ENCODE measurements around the gene RPUSD4. TPM values are rescaled to one million over a fixed set of nuclear protein-coding genes. Genes with fewer than 3 reads are reported as not detected.

Gene RPUSD4
- total and polyA plus RNA-seq, 9 of the 15 experiments (the other 6 are each of a cell fraction or from before 2014, with no cell fraction given), result 27.4 to 56.2 (median 44.6) TPM

DNA sequence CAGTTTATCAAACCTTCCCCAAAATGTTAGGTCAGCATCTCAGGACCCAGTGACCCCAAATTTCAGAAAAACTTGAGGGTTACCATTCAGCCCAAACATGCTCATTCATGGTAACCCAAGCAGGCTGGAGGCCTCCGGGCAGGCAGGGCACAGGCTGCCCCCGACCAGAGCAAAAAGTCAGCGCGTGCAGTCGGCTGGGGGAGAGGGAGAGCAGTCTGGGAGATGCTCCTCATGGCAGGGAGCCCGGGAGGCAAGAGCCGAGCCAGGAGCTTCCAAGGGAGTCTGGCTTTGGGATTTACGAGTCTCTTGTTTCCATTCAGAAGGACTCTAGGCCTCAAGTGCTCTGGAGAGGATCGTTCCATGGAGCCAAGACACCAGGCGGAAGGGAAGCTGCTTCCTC lies 45.7 kb downstream of the RPUSD4 start (continued):
- TF ChIP-seq, protein P1, sequence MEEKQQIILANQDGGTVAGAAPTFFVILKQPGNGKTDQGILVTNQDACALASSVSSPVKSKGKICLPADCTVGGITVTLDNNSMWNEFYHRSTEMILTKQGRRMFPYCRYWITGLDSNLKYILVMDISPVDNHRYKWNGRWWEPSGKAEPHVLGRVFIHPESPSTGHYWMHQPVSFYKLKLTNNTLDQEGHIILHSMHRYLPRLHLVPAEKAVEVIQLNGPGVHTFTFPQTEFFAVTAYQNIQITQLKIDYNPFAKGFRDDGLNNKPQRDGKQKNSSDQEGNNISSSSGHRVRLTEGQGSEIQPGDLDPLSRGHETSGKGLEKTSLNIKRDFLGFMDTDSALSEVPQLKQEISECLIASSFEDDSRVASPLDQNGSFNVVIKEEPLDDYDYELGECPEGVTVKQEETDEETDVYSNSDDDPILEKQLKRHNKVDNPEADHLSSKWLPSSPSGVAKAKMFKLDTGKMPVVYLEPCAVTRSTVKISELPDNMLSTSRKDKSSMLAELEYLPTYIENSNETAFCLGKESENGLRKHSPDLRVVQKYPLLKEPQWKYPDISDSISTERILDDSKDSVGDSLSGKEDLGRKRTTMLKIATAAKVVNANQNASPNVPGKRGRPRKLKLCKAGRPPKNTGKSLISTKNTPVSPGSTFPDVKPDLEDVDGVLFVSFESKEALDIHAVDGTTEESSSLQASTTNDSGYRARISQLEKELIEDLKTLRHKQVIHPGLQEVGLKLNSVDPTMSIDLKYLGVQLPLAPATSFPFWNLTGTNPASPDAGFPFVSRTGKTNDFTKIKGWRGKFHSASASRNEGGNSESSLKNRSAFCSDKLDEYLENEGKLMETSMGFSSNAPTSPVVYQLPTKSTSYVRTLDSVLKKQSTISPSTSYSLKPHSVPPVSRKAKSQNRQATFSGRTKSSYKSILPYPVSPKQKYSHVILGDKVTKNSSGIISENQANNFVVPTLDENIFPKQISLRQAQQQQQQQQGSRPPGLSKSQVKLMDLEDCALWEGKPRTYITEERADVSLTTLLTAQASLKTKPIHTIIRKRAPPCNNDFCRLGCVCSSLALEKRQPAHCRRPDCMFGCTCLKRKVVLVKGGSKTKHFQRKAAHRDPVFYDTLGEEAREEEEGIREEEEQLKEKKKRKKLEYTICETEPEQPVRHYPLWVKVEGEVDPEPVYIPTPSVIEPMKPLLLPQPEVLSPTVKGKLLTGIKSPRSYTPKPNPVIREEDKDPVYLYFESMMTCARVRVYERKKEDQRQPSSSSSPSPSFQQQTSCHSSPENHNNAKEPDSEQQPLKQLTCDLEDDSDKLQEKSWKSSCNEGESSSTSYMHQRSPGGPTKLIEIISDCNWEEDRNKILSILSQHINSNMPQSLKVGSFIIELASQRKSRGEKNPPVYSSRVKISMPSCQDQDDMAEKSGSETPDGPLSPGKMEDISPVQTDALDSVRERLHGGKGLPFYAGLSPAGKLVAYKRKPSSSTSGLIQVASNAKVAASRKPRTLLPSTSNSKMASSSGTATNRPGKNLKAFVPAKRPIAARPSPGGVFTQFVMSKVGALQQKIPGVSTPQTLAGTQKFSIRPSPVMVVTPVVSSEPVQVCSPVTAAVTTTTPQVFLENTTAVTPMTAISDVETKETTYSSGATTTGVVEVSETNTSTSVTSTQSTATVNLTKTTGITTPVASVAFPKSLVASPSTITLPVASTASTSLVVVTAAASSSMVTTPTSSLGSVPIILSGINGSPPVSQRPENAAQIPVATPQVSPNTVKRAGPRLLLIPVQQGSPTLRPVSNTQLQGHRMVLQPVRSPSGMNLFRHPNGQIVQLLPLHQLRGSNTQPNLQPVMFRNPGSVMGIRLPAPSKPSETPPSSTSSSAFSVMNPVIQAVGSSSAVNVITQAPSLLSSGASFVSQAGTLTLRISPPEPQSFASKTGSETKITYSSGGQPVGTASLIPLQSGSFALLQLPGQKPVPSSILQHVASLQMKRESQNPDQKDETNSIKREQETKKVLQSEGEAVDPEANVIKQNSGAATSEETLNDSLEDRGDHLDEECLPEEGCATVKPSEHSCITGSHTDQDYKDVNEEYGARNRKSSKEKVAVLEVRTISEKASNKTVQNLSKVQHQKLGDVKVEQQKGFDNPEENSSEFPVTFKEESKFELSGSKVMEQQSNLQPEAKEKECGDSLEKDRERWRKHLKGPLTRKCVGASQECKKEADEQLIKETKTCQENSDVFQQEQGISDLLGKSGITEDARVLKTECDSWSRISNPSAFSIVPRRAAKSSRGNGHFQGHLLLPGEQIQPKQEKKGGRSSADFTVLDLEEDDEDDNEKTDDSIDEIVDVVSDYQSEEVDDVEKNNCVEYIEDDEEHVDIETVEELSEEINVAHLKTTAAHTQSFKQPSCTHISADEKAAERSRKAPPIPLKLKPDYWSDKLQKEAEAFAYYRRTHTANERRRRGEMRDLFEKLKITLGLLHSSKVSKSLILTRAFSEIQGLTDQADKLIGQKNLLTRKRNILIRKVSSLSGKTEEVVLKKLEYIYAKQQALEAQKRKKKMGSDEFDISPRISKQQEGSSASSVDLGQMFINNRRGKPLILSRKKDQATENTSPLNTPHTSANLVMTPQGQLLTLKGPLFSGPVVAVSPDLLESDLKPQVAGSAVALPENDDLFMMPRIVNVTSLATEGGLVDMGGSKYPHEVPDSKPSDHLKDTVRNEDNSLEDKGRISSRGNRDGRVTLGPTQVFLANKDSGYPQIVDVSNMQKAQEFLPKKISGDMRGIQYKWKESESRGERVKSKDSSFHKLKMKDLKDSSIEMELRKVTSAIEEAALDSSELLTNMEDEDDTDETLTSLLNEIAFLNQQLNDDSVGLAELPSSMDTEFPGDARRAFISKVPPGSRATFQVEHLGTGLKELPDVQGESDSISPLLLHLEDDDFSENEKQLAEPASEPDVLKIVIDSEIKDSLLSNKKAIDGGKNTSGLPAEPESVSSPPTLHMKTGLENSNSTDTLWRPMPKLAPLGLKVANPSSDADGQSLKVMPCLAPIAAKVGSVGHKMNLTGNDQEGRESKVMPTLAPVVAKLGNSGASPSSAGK (IDR thresholded peaks at IDR 0.05), result no peak
- TF ChIP-seq FIP1L1 (IDR thresholded peaks at IDR 0.05; ENCODE audit: low read depth, low read length, poor library complexity, severe bottlenecking), result no peak

All from K562 (cell line).